GM23338 (cell line): ENCODE data around the gene CELF4. TPM values are rescaled to one million over a fixed set of nuclear protein-coding genes. Genes with fewer than 3 reads are reported as not detected.

Experiments
- ATAC-seq: fragments of 200-7000 bp; cut with Tn5 transposase; 3 replicates; pipeline ENCODE4 v1.9.1; 2020
- DNase-seq: peaks from one replicate; pipeline ENCODE4 v3.0.0-alpha.2; 2015; ENCODE audit warnings: low spot score
- H2AFZ ChIP-seq: fragments of 200-600 bp; sonication (generic); 2 replicates; pipeline ENCODE4 v1.8.0; 2016; ENCODE audit warnings: antibody characterized with exemption, mild to moderate bottlenecking, moderate library complexity
- H3F3A ChIP-seq: fragments of 200-600 bp; sonication (generic); replicated peaks from 2 replicates; pipeline ENCODE4 v1.8.0; 2017; ENCODE audit warnings: antibody characterized with exemption, mixed run types, low read depth
- H3K27ac ChIP-seq: fragments of 200-600 bp; sonication (generic); 2 replicates; pipeline ENCODE4 v1.6.1; 2016; ENCODE audit warnings: low read depth
- H3K27me3 ChIP-seq: fragments of 200-600 bp; sonication (generic); 2 replicates; pipeline ENCODE4 v1.8.0; 2016; ENCODE audit warnings: mild to moderate bottlenecking, mixed run types, moderate library complexity; ENCODE audit not compliant: insufficient read depth
- H3K36me3 ChIP-seq: fragments of 200-600 bp; sonication (generic); 2 replicates; pipeline ENCODE4 v1.8.0; 2016; ENCODE audit warnings: mild to moderate bottlenecking; ENCODE audit not compliant: insufficient read depth
- H3K4me1 ChIP-seq: fragments of 200-600 bp; sonication (generic); 2 replicates; pipeline ENCODE4 v1.8.0; 2016; ENCODE audit warnings: mild to moderate bottlenecking, moderate library complexity; ENCODE audit not compliant: insufficient read depth
- H3K4me2 ChIP-seq: fragments of 200-600 bp; sonication (generic); 2 replicates; pipeline ENCODE4 v1.7.1; 2017; ENCODE audit warnings: mixed run types
- H3K4me3 ChIP-seq: fragments of 200-600 bp; sonication (generic); 2 replicates; pipeline ENCODE4 v1.6.1; 2016; ENCODE audit warnings: mixed run types
- H3K79me2 ChIP-seq: fragments of 200-600 bp; sonication (generic); replicated peaks from 2 replicates; pipeline ENCODE4 v1.8.0; 2017; ENCODE audit warnings: mild to moderate bottlenecking; ENCODE audit not compliant: insufficient read depth
- H3K9me2 ChIP-seq: fragments of 200-600 bp; sonication (generic); 2 replicates; pipeline ENCODE4 v1.8.0; 2017; ENCODE audit not compliant: insufficient read depth
- H4K20me1 ChIP-seq: fragments of 200-600 bp; sonication (generic); replicated peaks from 2 replicates; pipeline ENCODE4 v1.8.0; 2017; ENCODE audit warnings: mild to moderate bottlenecking; ENCODE audit not compliant: insufficient read depth
- H3K27ac Mint-ChIP-seq: 2 replicates; pipeline ENCODE4 v1.8.0; 2020; ENCODE audit warnings: inconsistent platforms, mild to moderate bottlenecking, moderate library complexity, mixed read lengths
- H3K27me3 Mint-ChIP-seq: 3 replicates; pipeline ENCODE4 v1.8.0; 2022; ENCODE audit warnings: low read depth, mild to moderate bottlenecking, moderate library complexity, mixed read lengths, inconsistent platforms; ENCODE audit not compliant: insufficient read depth, poor library complexity
- H3K36me3 Mint-ChIP-seq: 3 replicates; pipeline ENCODE4 v1.8.0; 2021; ENCODE audit warnings: low read depth, mild to moderate bottlenecking, inconsistent platforms, moderate library complexity, mixed read lengths
- H3K4me1 Mint-ChIP-seq: 3 replicates; pipeline ENCODE4 v1.8.0; 2020; ENCODE audit warnings: mild to moderate bottlenecking, inconsistent platforms, mixed read lengths
- H3K4me3 Mint-ChIP-seq: 3 replicates; pipeline ENCODE4 v1.8.0; 2021; ENCODE audit warnings: moderate library complexity, mild to moderate bottlenecking, inconsistent platforms, mixed read lengths
- H3K9me3 Mint-ChIP-seq: 3 replicates; pipeline ENCODE4 v1.8.0; 2020; ENCODE audit warnings: moderate library complexity, mild to moderate bottlenecking, inconsistent platforms, mixed read lengths
- EZH2phosphoT487 ChIP-seq: fragments of 200-600 bp; sonication (generic); IDR thresholded peaks from one replicate; pipeline ENCODE4 v1.8.1; 2018; ENCODE audit warnings: antibody characterized with exemption; ENCODE audit not compliant: unreplicated experiment
- NANOG ChIP-seq: IDR thresholded peaks from 2 replicates; pipeline ENCODE4 v1.6.1; 2016; ENCODE audit warnings: antibody characterized with exemption, borderline replicate concordance
- POLR2AphosphoS5 ChIP-seq: IDR thresholded peaks from 2 replicates; pipeline ENCODE4 v1.6.1; 2016; ENCODE audit warnings: antibody characterized with exemption, low read depth
- ZNF114 ChIP-seq: fragments of 250-450 bp; sonication (Bioruptor Pico); IDR thresholded peaks from 2 replicates; pipeline ENCODE4 v1.5.0; 2020; ENCODE audit warnings: mild to moderate bottlenecking, moderate library complexity
- ZNF331 ChIP-seq: fragments of 250-450 bp; sonication (Bioruptor Pico); IDR thresholded peaks from 2 replicates; pipeline ENCODE4 v1.5.0; 2020; ENCODE audit warnings: low read depth, mild to moderate bottlenecking, moderate library complexity
- polyA plus RNA-seq: library from polyadenylated mRNA; unstranded; fragments of >200 nt; fragmentation: Nextera tagmentation; extraction: Ambion mirVana; gene quantifications from 2 replicates; pipeline ENCODE4 v1.2.1, GENCODE V29; 2016
- total RNA-seq: library from RNA; depleted of rRNA; stranded (reverse); fragments of >200 nt; shearing (Covaris generic); gene quantifications from 2 replicates; pipeline ENCODE4 v1.2.3, GENCODE V29; 2014
- TF ChIP-seq, protein P1 (sequence below): IDR thresholded peaks from 2 replicates; pipeline ENCODE4 v1.6.1; 2016; ENCODE audit warnings: antibody characterized with exemption
- TF ChIP-seq, protein P2 (sequence below): IDR thresholded peaks from one replicate; pipeline ENCODE4 v1.6.1; 2018; ENCODE audit warnings: antibody characterized with exemption; ENCODE audit not compliant: unreplicated experiment
- TF ChIP-seq, protein P3 (sequence below), 2 experiments: fragments of 200-600 bp in 1 of 2; sonication (generic) in 1 of 2; conservative IDR thresholded peaks; 2 replicates each; pipeline versions ENCODE4 v1.5.1 to v1.6.1; 2016 to 2017; ENCODE audit warnings: antibody characterized with exemption in 2 of 2, low read depth in 2 of 2, mild to moderate bottlenecking in 2 of 2, moderate library complexity in 1 of 2

Gene CELF4
- total and polyA plus RNA-seq, 2 experiments from 2014 or later = 2.6 to 6.7 TPM

- TF ChIP-seq POLR2AphosphoS5 = no peak
- TF ChIP-seq EZH2phosphoT487 = no peak
- TF ChIP-seq, protein P1, sequence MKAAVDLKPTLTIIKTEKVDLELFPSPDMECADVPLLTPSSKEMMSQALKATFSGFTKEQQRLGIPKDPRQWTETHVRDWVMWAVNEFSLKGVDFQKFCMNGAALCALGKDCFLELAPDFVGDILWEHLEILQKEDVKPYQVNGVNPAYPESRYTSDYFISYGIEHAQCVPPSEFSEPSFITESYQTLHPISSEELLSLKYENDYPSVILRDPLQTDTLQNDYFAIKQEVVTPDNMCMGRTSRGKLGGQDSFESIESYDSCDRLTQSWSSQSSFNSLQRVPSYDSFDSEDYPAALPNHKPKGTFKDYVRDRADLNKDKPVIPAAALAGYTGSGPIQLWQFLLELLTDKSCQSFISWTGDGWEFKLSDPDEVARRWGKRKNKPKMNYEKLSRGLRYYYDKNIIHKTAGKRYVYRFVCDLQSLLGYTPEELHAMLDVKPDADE = no peak
- TF ChIP-seq ZNF114 (CRISPR knock-in tag) = no peak
- no peak for TF ChIP-seq ZNF331
- TF ChIP-seq, protein P2, sequence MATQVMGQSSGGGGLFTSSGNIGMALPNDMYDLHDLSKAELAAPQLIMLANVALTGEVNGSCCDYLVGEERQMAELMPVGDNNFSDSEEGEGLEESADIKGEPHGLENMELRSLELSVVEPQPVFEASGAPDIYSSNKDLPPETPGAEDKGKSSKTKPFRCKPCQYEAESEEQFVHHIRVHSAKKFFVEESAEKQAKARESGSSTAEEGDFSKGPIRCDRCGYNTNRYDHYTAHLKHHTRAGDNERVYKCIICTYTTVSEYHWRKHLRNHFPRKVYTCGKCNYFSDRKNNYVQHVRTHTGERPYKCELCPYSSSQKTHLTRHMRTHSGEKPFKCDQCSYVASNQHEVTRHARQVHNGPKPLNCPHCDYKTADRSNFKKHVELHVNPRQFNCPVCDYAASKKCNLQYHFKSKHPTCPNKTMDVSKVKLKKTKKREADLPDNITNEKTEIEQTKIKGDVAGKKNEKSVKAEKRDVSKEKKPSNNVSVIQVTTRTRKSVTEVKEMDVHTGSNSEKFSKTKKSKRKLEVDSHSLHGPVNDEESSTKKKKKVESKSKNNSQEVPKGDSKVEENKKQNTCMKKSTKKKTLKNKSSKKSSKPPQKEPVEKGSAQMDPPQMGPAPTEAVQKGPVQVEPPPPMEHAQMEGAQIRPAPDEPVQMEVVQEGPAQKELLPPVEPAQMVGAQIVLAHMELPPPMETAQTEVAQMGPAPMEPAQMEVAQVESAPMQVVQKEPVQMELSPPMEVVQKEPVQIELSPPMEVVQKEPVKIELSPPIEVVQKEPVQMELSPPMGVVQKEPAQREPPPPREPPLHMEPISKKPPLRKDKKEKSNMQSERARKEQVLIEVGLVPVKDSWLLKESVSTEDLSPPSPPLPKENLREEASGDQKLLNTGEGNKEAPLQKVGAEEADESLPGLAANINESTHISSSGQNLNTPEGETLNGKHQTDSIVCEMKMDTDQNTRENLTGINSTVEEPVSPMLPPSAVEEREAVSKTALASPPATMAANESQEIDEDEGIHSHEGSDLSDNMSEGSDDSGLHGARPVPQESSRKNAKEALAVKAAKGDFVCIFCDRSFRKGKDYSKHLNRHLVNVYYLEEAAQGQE = no peak
- no peak for TF ChIP-seq NANOG
- TF ChIP-seq, protein P3, sequence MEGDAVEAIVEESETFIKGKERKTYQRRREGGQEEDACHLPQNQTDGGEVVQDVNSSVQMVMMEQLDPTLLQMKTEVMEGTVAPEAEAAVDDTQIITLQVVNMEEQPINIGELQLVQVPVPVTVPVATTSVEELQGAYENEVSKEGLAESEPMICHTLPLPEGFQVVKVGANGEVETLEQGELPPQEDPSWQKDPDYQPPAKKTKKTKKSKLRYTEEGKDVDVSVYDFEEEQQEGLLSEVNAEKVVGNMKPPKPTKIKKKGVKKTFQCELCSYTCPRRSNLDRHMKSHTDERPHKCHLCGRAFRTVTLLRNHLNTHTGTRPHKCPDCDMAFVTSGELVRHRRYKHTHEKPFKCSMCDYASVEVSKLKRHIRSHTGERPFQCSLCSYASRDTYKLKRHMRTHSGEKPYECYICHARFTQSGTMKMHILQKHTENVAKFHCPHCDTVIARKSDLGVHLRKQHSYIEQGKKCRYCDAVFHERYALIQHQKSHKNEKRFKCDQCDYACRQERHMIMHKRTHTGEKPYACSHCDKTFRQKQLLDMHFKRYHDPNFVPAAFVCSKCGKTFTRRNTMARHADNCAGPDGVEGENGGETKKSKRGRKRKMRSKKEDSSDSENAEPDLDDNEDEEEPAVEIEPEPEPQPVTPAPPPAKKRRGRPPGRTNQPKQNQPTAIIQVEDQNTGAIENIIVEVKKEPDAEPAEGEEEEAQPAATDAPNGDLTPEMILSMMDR (conservative IDR thresholded peaks at IDR 0.05; ENCODE audit: low read depth in 2 of 2) = no peak
These were observed 105.0 kb downstream of the CELF4 start (continued) for GRCh38 chr18:37460604-37461003.

GRCh38 chr18:37458697-37459096 lies 106.9 kb downstream of the CELF4 start:
- H3K4me1 ChIP-seq = peaks cover 4% of the 10 kb centered on the region; the same call in 1 of the 2 replicates
- Mint-ChIP-seq H3K36me3 (no peaks in the 10 kb centered on the region), H3K9me3 (no peaks in the 10 kb centered on the region), H3K4me1 (peaks cover 8% of the 10 kb centered on the region), H3K27ac (no peak overlapping the region), H3K27me3 (peaks cover 6% of the 10 kb centered on the region), H3K4me3 (no peak overlapping the region)
- no peak overlapping the region for H3K27ac ChIP-seq
- no peak overlapping the region for H2AFZ ChIP-seq
- no peaks in the 10 kb centered on the region for H4K20me1 ChIP-seq
- no peaks in the 10 kb centered on the region for H3K27me3 ChIP-seq
- no peaks in the 10 kb centered on the region for H3K79me2 ChIP-seq
- H3F3A ChIP-seq = no peaks in the 10 kb centered on the region
- TF ChIP-seq NANOG (no peak), EZH2phosphoT487 (no peak)
- no peaks in the 10 kb centered on the region for H3K36me3 ChIP-seq
- ATAC-seq (no peak), DNase-seq (no peak)
- H3K9me2 ChIP-seq = no peaks in the 10 kb centered on the region
- H3K4me2 ChIP-seq = no peak overlapping the region
- H3K4me3 ChIP-seq = no peak overlapping the region
